HEK293 (cell line): ENCODE measurements around the gene C19orf47.

Experiments
- CTCF ChIA-PET: fragments of 350-600 bp; formaldehyde crosslinking; extraction: SDS; loops from one replicate; lab custom pipeline; 2021; ENCODE audit warnings: antibody characterized with exemption; lab: Yijun Ruan, JAX
- POLR2A ChIA-PET: fragments of 300-600 bp; formaldehyde crosslinking; extraction: SDS; loops from one replicate; lab custom pipeline; 2020; ENCODE audit warnings: antibody characterized with exemption, inconsistent platforms; lab: Yijun Ruan, JAX
- H3K27ac ChIP-seq: fragments of 200-500 bp; sonication (Bioruptor generic); 2 replicates; pipeline ENCODE4 v1.5.1; 2014; ENCODE audit warnings: low read depth, low read length, control low read depth, inconsistent platforms; ENCODE audit errors: extremely low read depth
- H3K36me3 ChIP-seq, 2 experiments: fragments of 200-500 bp in 1 of 2; sonication (Bioruptor generic) in 1 of 2; 1 replicate in 1 of 2; 2 replicates in 1 of 2; pipeline ENCODE4 v1.5.1; 2014 to 2017; ENCODE audit warnings: inconsistent platforms in 2 of 2, low read length in 2 of 2; ENCODE audit not compliant: control insufficient read depth in 2 of 2, insufficient read depth in 1 of 2
- H3K4me1 ChIP-seq: fragments of 200-500 bp; sonication (Bioruptor generic); 2 replicates; pipeline ENCODE4 v1.5.1; 2014; ENCODE audit warnings: mild to moderate bottlenecking, low read length, inconsistent platforms; ENCODE audit not compliant: control insufficient read depth, insufficient read depth
- H3K4me3 ChIP-seq: 2 replicates; pipeline ENCODE4 v1.5.1; 2011; ENCODE audit warnings: low read depth, mild to moderate bottlenecking, control low read depth, low read length, moderate library complexity
- H3K9me3 ChIP-seq: fragments of 200-500 bp; sonication (Bioruptor generic); 2 replicates; pipeline ENCODE4 v1.5.1; 2014; ENCODE audit warnings: low read depth, low read length, inconsistent platforms; ENCODE audit not compliant: control insufficient read depth, insufficient read depth
- HIC1 ChIP-seq: fragments of 450-650 bp; formaldehyde crosslinking; IDR thresholded peaks from 2 replicates; pipeline ENCODE4 v1.5.1; 2016; ENCODE audit warnings: missing biosample characterization, missing genetic modification characterization
- KLF7 ChIP-seq: fragments of 450-650 bp; formaldehyde crosslinking; IDR thresholded peaks from 2 replicates; pipeline ENCODE4 v1.5.1; 2016; ENCODE audit warnings: missing biosample characterization, missing genetic modification characterization, borderline replicate concordance
- SP7 ChIP-seq: fragments of 450-650 bp; formaldehyde crosslinking; IDR thresholded peaks from 2 replicates; pipeline ENCODE4 v1.5.1; 2016; ENCODE audit warnings: missing biosample characterization, missing genetic modification characterization
- YY2 ChIP-seq: fragments of 450-650 bp; formaldehyde crosslinking; IDR thresholded peaks from 2 replicates; pipeline ENCODE4 v1.5.1; 2016; ENCODE audit warnings: missing biosample characterization, missing genetic modification characterization
- ZBTB10 ChIP-seq: fragments of 450-650 bp; formaldehyde crosslinking; IDR thresholded peaks from 2 replicates; pipeline ENCODE4 v1.5.1; 2016; ENCODE audit warnings: missing biosample characterization, missing genetic modification characterization
- ZBTB6 ChIP-seq: fragments of 450-650 bp; formaldehyde crosslinking; IDR thresholded peaks from 2 replicates; pipeline ENCODE4 v1.5.1; 2017; ENCODE audit warnings: missing biosample characterization, missing genetic modification characterization
- ZNF184 ChIP-seq: fragments of 450-650 bp; IDR thresholded peaks from 2 replicates; pipeline ENCODE4 v1.5.1; 2018; ENCODE audit warnings: missing biosample characterization, mild to moderate bottlenecking, missing genetic modification characterization
- ZNF211 ChIP-seq: fragments of 450-650 bp; formaldehyde crosslinking; IDR thresholded peaks from 2 replicates; pipeline ENCODE4 v1.5.1; 2016; ENCODE audit warnings: low read depth, missing biosample characterization, missing genetic modification characterization
- ZNF274 ChIP-seq, 2 experiments: fragments of 200-500 bp in 1 of 2; fragments of 450-650 bp in 1 of 2; sonication (Bioruptor generic) in 1 of 2; formaldehyde crosslinking in 1 of 2; IDR thresholded peaks; 2 replicates each; pipeline versions ENCODE4 v1.5.1 to v1.6.1; 2014 to 2016; ENCODE audit warnings: borderline replicate concordance in 1 of 2, inconsistent platforms in 1 of 2, low read length in 1 of 2, missing biosample characterization in 1 of 2, missing genetic modification characterization in 1 of 2
- ZNF324 ChIP-seq: fragments of 450-650 bp; formaldehyde crosslinking; IDR thresholded peaks from 2 replicates; pipeline ENCODE4 v1.5.1; 2016; ENCODE audit warnings: missing biosample characterization, missing genetic modification characterization
- ZNF692 ChIP-seq: fragments of 450-650 bp; formaldehyde crosslinking; IDR thresholded peaks from 2 replicates; pipeline ENCODE4 v1.5.1; 2016; ENCODE audit warnings: missing biosample characterization, missing genetic modification characterization
- ZNF747 ChIP-seq: fragments of 450-650 bp; formaldehyde crosslinking; IDR thresholded peaks from 2 replicates; pipeline ENCODE4 v1.5.1; 2016; ENCODE audit warnings: missing biosample characterization, missing genetic modification characterization
- ZSCAN23 ChIP-seq: fragments of 450-650 bp; formaldehyde crosslinking; IDR thresholded peaks from 2 replicates; pipeline ENCODE4 v1.5.1; 2016; ENCODE audit warnings: missing biosample characterization, missing genetic modification characterization
- TF ChIP-seq, protein P1 (sequence below): fragments of 450-650 bp; formaldehyde crosslinking; IDR thresholded peaks from 2 replicates; pipeline ENCODE4 v1.5.1; 2016; ENCODE audit warnings: missing biosample characterization, missing genetic modification characterization, borderline replicate concordance
- TF ChIP-seq, protein P2 (sequence below): fragments of 450-650 bp; formaldehyde crosslinking; IDR thresholded peaks from 2 replicates; pipeline ENCODE4 v1.5.1; 2016; ENCODE audit warnings: missing biosample characterization, missing genetic modification characterization
- TF ChIP-seq, protein P3 (sequence below): fragments of 450-650 bp; formaldehyde crosslinking; IDR thresholded peaks from 2 replicates; pipeline ENCODE4 v1.5.1; 2016; ENCODE audit warnings: missing biosample characterization, missing genetic modification characterization
- TF ChIP-seq, protein P4 (sequence below): fragments of 450-650 bp; formaldehyde crosslinking; IDR thresholded peaks from 2 replicates; pipeline ENCODE4 v1.5.1; 2017; ENCODE audit warnings: missing biosample characterization, missing genetic modification characterization

C19orf47 gene

DNA sequence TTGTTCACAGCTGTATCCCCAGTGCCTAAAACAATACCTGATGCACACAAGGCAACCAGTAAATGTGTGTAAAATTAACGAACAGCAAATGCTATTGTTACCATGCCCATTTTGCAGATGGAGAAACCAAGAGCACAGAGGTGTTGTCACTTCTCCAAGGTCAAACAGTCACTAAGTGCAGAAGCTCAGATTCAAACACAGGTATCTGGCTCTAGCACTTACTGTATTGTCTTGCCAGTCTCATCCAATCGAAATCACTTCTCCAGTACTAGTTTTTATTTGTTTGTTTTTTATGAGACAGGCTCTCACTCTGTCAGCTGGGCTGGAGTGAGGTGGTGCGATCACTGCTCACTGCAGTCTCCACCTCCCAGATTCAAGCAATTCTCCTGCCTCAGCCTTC is 14.0 kb upstream of the C19orf47 start:
- Histone ChIP-seq H3K27ac (peak overlapping the region; percentile 12; the same call in 1 of the 2 replicates), H3K4me1 (peaks cover 36% of the 10 kb centered on the region), H3K9me3 (no peaks in the 10 kb centered on the region), H3K36me3 (peaks cover 9 to 26% of the 10 kb centered on the region in 2 experiments), H3K4me3 (no peak overlapping the region)
- ChIA-PET POLR2A (interaction anchor here (0.8 kb wide), 1 partner anchor 14 kb away, joined by 3 read pairs; the partner anchor contains the start of genes C19orf47 and PLD3), CTCF (interaction anchor here (0.6 kb wide), 1 partner anchor 62 kb away, joined by 3 read pairs; no protein-coding TSS in a partner anchor)
- TF ChIP-seq, protein P1, sequence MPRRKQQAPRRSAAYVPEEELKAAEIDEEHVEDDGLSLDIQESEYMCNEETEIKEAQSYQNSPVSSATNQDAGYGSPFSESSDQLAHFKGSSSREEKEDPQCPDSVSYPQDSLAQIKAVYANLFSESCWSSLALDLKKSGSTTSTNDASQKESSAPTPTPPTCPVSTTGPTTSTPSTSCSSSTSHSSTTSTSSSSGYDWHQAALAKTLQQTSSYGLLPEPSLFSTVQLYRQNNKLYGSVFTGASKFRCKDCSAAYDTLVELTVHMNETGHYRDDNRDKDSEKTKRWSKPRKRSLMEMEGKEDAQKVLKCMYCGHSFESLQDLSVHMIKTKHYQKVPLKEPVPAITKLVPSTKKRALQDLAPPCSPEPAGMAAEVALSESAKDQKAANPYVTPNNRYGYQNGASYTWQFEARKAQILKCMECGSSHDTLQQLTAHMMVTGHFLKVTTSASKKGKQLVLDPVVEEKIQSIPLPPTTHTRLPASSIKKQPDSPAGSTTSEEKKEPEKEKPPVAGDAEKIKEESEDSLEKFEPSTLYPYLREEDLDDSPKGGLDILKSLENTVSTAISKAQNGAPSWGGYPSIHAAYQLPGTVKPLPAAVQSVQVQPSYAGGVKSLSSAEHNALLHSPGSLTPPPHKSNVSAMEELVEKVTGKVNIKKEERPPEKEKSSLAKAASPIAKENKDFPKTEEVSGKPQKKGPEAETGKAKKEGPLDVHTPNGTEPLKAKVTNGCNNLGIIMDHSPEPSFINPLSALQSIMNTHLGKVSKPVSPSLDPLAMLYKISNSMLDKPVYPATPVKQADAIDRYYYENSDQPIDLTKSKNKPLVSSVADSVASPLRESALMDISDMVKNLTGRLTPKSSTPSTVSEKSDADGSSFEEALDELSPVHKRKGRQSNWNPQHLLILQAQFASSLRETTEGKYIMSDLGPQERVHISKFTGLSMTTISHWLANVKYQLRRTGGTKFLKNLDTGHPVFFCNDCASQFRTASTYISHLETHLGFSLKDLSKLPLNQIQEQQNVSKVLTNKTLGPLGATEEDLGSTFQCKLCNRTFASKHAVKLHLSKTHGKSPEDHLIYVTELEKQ (tag by site-specific recombination), result no peak
- 0 out of 2 replicates have a peak, but pooled peaks have one; percentile 23 for TF ChIP-seq ZNF747 (tag by site-specific recombination)
- no peak for TF ChIP-seq KLF7 (tag by site-specific recombination)
- TF ChIP-seq ZNF274 (IDR thresholded peaks at IDR 0.05; ENCODE audit: low read length), result no peak
- no peak for TF ChIP-seq ZNF274 (tag by site-specific recombination; IDR thresholded peaks at IDR 0.05; ENCODE audit: borderline replicate concordance)
- TF ChIP-seq ZNF211 (tag by site-specific recombination), result 0 out of 2 replicates have a peak, but pooled peaks have one; percentile 2
- TF ChIP-seq ZBTB10 (tag by site-specific recombination), result no peak
- TF ChIP-seq YY2 (tag by site-specific recombination), result no peak
- TF ChIP-seq, protein P2, sequence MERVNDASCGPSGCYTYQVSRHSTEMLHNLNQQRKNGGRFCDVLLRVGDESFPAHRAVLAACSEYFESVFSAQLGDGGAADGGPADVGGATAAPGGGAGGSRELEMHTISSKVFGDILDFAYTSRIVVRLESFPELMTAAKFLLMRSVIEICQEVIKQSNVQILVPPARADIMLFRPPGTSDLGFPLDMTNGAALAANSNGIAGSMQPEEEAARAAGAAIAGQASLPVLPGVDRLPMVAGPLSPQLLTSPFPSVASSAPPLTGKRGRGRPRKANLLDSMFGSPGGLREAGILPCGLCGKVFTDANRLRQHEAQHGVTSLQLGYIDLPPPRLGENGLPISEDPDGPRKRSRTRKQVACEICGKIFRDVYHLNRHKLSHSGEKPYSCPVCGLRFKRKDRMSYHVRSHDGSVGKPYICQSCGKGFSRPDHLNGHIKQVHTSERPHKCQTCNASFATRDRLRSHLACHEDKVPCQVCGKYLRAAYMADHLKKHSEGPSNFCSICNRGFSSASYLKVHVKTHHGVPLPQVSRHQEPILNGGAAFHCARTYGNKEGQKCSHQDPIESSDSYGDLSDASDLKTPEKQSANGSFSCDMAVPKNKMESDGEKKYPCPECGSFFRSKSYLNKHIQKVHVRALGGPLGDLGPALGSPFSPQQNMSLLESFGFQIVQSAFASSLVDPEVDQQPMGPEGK (tag by site-specific recombination), result no peak
- TF ChIP-seq ZNF184 (tag by site-specific recombination), result no peak
- TF ChIP-seq ZBTB6 (tag by site-specific recombination), result 0 out of 2 replicates have a peak, but pooled peaks have one; percentile 24
- TF ChIP-seq ZNF692 (tag by site-specific recombination), result no peak
- TF ChIP-seq ZSCAN23 (tag by site-specific recombination), result no peak
- TF ChIP-seq HIC1 (tag by site-specific recombination), result no peak
- peak; percentile 84 for TF ChIP-seq ZNF324 (tag by site-specific recombination)
- TF ChIP-seq, protein P3, sequence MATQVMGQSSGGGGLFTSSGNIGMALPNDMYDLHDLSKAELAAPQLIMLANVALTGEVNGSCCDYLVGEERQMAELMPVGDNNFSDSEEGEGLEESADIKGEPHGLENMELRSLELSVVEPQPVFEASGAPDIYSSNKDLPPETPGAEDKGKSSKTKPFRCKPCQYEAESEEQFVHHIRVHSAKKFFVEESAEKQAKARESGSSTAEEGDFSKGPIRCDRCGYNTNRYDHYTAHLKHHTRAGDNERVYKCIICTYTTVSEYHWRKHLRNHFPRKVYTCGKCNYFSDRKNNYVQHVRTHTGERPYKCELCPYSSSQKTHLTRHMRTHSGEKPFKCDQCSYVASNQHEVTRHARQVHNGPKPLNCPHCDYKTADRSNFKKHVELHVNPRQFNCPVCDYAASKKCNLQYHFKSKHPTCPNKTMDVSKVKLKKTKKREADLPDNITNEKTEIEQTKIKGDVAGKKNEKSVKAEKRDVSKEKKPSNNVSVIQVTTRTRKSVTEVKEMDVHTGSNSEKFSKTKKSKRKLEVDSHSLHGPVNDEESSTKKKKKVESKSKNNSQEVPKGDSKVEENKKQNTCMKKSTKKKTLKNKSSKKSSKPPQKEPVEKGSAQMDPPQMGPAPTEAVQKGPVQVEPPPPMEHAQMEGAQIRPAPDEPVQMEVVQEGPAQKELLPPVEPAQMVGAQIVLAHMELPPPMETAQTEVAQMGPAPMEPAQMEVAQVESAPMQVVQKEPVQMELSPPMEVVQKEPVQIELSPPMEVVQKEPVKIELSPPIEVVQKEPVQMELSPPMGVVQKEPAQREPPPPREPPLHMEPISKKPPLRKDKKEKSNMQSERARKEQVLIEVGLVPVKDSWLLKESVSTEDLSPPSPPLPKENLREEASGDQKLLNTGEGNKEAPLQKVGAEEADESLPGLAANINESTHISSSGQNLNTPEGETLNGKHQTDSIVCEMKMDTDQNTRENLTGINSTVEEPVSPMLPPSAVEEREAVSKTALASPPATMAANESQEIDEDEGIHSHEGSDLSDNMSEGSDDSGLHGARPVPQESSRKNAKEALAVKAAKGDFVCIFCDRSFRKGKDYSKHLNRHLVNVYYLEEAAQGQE (tag by site-specific recombination), result no peak
- TF ChIP-seq, protein P4, sequence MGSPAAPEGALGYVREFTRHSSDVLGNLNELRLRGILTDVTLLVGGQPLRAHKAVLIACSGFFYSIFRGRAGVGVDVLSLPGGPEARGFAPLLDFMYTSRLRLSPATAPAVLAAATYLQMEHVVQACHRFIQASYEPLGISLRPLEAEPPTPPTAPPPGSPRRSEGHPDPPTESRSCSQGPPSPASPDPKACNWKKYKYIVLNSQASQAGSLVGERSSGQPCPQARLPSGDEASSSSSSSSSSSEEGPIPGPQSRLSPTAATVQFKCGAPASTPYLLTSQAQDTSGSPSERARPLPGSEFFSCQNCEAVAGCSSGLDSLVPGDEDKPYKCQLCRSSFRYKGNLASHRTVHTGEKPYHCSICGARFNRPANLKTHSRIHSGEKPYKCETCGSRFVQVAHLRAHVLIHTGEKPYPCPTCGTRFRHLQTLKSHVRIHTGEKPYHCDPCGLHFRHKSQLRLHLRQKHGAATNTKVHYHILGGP (tag by site-specific recombination), result no peak
- TF ChIP-seq SP7, result peak; percentile 16; the same call in 1 of the 2 replicates
